Medulla oblongata (tissue), 1 donor: Measurements from ENCODE around the gene PRF1.
"Not testable (repeated sequence)": the region's sequence is repeated elsewhere in the genome, so short reads cannot be mapped to it uniquely, and the experiment has no call there.

ENCODE experiments used
- DNase-seq: peaks from one replicate; pipeline ENCODE4 v3.0.0-alpha.2; 2015; ENCODE audit errors: extremely low spot score

Gene PRF1

DNA sequence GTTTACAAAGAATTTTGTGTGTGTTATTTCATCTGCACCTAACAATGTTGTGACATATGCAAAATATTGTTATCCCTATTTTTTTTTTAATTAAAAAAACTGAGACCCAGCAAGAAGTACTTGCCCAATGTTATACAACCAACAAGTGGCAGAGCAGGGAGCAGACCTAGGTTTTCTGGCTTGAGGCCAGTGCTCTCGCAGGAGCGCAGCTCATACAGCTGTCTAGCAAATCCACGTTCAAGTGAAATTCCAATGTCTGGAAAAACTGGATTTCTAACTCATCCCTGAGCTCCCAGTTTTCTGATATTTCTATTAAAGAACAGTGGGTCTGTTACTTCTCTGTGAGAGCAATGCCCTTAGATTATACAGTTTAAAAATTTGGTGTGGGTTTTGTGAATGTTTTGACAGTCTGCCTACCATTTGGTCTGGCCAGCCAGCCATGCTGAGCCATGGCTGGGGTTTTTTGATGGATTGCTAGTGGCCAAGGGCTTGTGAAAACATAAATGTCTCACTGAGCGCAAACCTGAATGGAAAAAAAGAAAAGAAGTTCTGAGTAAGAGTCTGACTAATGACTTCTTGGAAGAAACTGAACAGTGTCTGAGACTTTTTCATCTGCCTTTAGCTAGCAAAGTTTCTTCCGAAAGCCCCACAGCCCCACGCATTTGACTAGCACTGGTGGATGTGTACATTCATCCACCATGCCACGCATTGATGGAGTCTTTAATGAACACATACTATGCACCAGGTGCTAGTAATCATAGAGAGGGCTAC is 15.4 kb upstream of the PRF1 start:
- DNase-seq = no peak

DNA sequence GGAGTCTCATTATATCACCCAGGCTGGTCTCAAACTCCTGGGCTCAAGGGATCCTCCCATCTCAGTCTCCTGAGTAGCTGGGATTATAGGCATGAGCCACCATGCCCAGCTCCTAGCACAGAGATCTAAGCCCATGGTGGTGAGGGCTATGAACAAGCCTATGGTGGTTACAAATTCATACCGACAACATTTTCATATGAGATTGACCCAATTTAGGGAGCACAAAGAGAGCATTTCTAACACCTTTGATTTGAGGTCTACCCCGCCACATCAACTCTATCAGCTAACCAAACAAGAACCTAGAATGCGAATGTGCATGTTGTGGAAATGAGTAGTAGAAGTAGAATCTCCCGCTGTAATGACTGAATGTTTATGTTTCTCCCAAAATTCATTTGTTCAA is 14.2 kb upstream of the PRF1 start:
- DNase-seq = no peak

DNA sequence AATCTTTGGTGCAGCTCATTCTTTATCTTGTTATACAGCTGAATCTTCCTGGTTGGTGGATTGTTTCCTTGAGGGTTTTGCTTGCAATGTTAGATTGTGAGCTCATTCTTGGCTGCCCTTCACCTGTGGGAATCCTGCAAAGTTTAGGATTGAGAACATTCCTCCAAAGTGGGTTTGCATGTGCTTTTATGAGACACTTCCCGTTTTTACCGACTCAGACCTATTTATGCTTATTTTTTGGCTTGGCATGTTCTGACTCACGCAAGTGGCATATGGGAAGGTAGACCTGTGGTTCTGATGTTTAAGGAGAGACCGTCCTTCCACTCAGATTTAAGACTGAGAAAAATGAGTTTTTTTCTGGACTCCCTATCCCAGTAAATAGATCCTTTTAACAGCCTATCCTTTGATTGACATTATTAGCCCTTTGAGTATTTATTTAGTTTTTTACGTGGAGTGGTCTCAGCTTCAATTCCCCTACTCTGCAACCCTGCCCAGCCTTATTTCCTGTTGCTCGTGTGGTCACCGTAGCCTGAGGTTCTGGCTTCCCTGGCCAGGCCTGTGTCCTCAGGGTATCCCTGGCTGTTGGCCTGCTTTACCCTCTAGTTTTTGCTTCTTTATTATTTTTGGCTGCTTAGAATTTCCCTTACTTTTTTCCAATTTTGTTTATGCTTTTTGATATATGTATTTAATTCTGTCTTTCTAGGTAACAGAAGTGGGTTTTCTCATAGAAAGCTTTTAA is 13.4 kb upstream of the PRF1 start:
- no peak for DNase-seq

DNA sequence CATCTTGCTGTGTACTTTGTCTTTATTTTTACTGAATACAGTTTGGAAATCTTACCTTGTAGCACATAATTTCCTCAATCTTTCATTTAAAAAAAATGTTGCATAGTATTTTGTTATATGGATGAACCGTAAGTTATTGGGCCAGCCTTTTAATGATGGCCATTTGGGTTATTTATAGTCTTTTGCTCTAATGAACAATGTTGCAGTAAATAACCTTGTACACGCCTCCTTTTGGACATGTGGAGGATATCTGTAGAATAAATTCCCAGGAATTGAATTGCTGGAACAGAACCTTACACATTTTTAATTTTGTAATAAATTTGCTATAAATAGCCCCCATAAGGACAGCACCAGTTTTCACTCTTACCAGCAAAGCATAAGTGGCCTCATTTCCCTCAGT is 12.7 kb upstream of the PRF1 start:
- DNase-seq = no peak

DNA sequence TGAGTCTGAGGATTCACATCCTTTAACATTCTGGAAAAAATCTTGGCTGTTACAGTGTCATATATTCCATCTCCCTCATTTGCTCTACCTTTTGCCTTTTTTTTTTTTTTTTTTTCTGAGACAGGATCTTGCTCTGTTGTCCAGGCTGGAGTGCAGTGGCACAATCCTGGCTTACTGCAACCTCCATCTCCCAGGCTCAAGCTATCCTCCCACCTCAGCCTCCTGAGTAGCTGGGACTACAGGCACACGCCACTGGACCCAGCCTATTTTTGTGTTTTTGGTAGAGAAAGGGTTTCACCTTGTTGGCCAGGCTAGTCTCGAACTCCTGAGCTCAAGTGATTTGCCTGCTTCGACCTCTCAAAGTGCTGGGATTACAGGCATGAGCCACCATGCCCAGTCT is 11.8 kb upstream of the PRF1 start:
- not testable (repeated sequence) for DNase-seq

DNA sequence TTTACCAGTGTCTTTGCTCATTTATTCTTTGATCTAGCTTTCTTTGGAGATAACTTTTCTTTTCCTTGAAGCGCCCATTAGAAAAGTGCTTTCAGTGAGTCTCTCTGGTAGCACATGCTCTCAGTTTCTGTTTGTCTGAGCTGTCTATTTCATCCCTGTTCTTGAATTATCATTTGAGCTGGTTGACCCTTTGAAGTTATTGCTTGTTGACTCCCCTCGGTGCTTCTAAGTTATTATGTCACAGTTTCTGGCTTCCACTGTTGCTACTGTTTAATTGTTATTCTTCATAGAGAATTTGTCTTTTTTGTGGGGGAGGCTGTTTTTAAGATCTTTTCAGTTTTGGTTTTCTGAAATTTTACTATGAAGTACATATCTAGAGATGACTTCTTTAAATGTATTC is 11.4 kb upstream of the PRF1 start:
- no peak for DNase-seq

DNA sequence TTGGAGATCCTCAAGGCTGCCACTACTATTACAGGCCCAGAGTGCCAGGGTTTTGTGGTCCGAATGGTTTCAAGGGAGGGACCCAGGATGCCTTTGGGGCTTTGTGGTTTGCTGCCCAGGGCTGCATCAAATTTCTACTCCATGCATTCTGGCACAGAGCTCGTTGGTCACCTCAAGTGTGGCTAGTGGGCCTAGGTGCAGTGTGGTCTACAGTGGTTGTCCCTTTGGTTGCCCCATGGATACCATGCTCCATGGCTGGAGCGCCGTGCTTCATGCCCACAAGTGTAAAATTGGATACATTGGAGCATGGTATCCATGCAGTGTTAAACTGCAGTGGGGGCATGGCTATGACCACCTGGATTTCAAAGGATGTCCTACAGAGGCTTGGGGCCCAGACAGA is 5.4 kb upstream of the PRF1 start:
- DNase-seq = no peak

DNA sequence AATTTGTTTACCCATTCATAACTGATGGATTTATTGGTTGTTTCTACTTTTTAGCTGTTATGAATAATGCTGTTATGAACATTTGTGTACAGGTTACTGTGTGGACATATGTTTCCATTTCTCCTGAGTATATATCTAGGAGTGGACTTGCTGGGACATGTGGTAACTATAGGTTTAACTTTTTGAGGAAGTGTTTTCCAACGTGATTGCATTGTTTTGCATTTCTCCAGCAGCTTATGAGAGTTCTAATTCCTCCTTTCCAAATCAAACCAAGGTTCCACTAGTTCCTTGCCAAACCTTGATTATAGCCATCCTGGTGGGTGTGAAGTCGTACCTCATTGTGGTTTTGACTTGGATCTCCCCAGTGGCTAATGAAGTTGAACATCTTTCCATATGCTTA is 2.6 kb upstream of the PRF1 start:
- DNase-seq = no peak

DNA sequence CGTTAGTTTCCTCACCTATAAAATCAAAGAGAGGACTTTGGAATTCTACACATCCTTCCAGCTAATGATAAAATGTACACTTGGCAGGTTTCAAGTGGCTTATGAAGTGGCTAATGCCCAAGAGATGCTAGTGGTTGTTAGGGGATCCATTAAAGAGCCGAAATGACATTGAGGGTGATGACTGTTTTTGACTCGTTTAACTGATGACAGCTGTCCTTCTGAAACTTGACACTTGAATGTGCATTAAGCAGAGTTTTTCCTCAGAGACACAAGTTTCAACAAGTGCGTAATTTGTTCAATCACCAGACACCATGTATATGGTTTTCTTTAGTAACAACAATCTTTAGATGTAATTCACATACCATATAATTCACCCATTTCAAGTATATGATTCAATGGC is 1.6 kb upstream of the PRF1 start:
- DNase-seq = no peak

DNA sequence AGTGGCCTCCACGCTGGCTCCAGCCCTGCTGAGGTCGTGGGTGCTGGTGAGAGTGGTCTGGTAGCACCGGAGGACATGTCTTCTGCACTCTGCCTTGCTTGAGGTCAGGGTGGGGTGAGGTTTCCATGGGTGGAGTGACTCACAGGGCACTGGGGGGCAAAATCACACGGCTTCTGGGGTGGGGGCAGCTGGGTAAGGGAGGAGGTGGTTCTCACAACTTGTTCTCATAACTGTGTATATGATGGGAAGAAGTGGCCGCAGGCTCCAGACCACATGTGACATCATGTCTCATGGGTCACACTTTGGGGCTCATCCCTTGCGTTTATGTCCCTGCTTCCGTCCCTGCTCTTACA is 884 bp upstream of the PRF1 start:
- no peak for DNase-seq

DNA sequence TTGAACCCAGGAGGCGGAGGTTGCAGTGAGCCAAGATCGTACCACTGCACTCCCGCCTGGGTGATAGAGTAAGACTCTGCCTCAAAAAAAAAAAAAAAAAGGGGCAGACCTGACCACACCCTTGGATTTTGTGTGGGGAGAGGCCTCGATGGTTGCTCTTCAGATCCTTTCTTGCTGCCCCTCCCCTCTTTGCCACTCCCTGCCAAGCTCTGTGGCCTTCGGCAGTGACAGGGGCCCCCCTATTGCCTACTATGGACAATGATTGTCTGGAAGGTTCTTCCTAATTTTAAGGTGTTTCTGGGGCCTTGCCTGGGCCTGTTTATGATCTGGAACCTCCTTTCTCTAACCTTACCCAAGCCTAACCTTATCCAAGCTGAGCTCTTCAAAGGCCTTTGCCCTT is 795 bp downstream of the PRF1 start:
- no peak for DNase-seq

DNA sequence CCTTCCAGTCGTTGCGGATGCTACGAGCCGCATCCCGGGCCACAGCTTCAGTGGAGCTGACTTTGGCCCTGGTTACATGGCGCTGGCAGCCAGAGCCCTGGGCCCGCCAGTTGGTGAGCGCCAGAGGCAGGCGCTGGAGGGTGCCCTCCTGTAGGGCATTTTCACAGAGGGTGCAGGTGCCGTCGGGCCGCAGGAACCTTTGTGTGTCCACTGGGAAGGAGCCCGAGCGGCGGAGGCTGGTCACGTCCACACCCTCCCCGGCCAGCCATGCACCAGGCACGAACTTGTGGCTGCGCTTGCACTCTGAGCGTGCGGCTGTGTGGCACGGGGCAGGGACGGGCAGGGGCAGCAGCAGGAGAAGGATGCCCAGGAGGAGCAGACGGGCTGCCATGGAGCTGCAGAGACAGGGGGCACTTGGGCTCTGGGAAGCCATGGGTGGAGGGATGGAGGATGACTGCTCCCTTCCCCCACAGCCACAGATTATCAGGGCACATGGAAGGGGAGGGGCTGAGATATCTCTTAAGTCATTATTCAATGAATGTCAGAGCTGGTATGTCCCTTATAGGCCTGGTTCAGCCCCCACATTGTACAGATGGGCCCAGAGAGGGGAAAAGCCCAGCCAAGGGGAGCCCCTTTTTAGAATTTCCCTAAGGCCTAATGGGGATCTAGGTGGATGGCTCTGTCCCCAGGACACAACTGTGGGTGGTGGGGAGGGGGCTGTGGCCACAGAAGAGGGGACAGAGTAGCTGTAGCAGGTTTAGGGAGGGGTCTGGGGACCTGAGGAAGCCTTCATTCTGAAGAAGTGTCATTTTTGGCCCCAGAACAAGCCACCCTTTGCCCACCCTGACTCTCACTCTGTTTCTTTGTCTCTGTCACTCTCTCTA is 1.8 kb downstream of the PRF1 start:
- no peak for DNase-seq

DNA sequence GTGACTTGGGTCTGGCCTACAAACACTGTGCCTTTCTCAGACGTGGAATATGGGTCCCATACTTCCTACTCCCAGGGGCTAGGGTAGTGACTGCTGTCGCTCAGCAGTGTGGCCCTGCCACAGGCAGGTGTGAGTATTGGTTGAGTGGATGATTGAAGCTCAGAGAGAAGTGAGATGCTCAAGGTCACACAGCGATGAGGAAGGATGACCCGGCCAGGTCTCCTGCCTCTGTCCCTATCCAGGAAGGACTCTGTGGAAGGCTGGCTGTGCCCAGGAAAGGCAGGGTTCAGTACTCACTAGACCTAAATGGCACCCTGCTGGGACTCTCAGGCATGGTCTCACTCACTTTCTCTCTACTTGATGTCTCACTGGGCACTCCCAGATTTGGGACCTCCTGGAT is 2.8 kb downstream of the PRF1 start:
- no peak for DNase-seq

DNA sequence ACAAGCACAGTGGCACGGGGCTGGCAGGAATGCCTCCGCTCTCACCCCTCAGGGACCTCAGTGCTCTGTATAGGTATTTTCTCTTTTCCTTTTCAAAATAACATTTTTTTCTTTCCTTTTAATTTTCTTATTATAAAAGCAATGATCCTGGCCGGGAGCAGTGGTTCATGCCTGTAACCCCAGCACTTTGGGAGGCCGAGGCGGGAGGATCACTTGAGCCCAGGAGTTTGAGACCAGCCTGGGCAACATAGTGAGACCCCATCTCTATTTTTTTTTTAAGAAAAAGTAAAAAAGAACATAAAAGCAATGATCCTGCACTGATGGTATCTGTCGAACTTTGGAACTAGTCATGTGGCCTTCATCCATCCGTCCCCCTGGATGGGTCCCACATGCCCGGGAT is 3.2 kb downstream of the PRF1 start:
- no peak for DNase-seq

DNA sequence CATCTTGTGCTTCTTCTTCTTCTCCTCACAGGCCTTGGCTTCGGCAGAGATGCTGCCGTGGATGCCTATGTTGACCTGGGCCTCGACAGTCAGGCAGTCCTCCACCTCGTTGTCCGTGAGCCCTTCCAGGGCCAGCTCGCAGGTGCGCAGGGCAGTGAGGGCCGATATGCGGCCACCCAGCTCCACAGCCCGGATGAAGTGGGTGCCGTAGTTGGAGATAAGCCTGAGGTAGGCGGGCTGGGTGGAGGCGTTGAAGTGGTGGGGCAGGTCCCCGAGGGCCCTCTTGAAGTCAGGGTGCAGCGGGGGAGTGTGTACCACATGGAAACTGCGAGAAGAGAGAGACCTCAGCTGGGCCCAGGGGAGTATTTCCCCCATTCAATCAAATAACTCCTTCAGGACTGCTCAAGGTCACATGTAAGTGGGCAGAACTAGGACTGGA is 3.7 kb downstream of the PRF1 start:
- DNase-seq = no peak

DNA sequence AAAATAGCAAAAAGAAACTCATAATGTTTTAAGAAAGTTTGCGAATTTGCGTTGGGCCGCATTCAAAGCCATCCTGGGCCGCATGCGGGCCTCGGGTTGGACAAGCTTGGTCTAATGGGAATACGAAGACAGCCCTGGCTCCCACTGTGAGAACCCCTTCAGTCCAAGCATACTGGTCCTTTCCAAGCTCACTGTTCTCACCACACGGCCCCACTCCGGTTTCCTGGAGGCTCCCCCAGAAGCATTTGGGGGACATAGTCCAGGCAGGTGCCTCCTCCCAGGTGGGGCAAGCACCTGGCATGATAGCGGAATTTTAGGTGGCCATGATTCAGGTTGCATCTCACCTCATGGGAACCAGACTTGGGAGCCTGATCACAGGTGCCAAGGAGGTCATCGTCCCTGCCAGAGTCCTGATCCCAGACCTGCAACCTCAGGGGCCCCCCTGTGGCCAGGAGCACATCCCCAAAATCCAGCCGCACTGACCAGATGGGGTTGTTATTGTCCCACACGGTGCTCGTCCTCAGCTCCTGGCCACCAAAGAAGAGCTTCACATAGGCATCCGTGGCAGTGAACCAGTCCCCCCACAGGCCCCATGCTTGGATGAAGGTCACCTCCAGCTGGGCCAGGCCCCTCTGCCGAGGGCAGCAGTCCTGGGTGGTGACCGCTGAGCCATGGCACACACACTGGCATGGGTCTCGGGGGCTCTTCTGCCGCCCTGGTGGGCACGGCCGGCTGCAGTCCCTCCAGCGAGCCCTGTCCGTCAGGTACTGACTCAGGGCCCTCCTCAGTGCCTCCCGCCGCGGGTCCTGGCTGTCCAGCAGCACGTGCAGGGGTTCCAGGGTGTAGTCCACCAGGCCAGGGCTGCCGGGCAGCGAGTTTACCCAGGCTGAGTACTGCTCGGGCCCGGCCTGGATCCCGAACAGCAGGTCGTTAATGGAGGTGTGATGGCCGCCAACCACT is 4.4 kb downstream of the PRF1 start:
- no peak for DNase-seq

DNA sequence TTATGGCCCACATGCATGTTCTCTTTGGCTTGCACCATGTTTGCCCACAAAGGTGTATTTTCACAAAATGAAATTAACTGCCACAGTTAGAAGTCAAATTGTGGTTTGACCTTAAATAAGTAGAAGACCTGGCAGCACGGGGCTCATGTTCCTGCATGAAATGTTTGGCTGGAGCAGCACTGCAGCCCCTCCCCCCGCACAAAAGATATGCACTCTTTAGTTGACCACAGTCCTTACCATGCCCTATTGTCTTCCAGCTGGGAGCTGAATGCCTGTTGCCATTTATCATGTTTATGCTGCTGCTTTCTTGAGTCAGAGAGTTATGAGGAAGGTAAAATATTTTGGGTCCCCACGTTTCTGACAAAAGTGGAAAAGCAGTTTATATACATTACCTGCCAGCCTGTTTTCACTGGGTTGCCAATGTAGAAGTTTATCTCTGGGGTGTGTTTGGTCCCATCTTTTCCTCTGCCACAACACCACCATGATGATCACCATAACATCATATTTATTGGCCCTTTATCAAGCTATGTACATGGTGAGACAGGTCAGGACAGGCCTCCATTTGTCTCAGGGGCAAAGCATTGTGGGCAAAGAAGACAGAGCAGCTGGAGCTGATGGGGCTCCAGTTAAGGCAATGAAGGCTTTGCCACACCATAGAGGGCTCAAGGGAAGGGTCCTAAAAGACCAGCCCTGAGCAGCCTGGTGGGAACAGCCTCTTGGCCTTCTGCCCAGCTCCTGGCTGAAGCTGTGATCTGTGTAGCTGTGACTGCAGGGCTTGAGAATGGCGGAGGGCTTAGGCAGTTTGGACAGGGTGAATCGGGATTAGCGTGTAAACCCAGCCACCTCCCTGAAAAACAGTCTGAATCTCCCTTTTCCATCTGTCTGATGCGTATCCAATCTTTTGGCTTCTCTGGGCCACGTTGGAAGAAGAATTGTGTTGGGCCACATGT is 5.4 kb downstream of the PRF1 start:
- DNase-seq = no peak

DNA sequence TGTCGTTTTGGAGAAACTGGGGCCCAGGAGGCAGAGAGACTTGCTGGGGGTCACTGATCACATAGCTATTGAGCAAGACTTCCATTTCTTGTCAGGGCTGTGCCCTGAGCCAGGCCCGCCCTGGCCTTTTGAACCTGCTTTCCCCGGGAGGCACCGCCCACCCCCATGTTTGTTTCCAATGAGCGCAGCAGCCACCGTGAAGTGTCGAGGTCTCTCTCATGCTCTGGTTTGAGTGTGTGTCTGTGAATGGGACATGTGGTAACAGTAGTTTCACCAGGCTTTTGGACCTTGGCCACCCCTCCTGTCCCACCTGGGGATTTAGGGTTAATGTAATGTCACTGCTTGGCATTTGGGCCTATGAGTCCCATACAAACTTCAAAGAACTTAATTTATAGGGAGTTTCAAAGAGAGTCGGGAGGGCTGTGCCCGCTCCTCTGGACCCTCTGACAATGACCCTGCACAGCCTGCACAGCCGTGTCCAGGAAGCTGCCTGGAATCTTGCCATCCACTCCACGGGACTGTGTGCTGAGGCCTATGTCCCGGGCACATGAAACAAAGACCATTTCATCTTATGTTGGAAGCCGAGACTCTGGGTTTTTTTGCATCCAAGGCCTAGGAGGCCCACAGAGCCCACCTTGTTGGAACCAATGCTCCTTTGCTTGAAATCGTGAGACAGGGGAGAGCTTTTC is 6.3 kb downstream of the PRF1 start:
- peak; percentile 70 for DNase-seq

DNA sequence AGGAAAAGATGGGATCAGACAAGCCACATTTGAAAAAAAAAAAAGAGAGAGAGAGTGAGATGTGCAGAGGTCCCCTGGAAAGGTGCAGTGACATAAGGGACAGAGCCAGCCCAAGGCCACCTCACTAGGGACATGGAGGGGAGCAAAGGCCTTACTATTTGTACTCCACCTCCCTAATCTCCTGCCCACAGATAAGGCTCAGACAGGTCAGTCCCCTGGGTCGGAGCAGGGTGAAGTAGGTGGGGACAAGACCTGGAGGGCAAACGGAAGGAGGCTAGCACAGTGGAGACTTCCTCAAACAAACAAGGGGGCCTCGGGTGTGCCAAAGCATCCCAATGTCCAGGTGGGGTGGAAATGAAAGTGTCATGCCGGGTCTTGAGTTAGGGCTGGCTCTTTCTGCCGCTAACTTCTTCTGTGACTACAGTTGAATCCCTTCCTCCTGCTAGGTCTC is 7.0 kb downstream of the PRF1 start:
- DNase-seq = no peak

DNA sequence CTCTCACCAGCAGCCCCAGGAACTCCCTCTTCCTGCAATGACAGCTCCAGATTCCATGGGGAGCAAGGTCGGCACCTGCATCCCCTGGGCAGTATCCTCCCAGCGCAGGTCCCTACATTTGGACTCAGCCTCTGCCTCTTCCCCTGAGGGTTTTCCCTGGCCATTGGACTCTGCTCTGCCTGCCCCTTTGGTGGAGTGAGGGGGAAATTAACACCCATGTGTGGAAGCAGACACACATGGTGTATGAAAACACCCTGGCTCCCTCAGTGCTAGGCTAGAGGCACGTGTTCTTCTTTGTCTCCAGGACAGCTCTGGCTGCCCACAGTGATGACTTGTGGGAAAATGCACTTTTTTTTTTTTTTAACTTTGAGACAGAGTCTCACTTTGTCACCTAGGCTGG is 8.4 kb downstream of the PRF1 start:
- no peak for DNase-seq
